ENCODE results near the gene CCDC171.

GRCh38 chr9:15552636-15553527 is at the start of gene CCDC171:
- TF ChIP-seq EZH2 (IDR thresholded peaks at IDR 0.05; ENCODE audit: low read depth, unreplicated experiment) (no peak), CTCF (conservative IDR thresholded peaks at IDR 0.05; ENCODE audit: low read depth in 2 of 2) (no peak)

Data from GM23338 (cell line).